HuH-7.5 (cell line): Measurements from ENCODE around the gene COL9A1.
"Not testable (repeated sequence)": the region's sequence is repeated elsewhere in the genome, so short reads cannot be mapped to it uniquely, and the experiment has no call there.

Experiments used
- DNase-seq: peaks from one replicate; pipeline ENCODE4 v3.0.0; 2011; ENCODE audit warnings: low spot score

Gene COL9A1

GRCh38 chr6:70303034-70303525 is at the start of gene COL9A1:
Gene COL9A1 (minus strand): TSS chr6:70303084. CDS start chr6:70302924, 160 bp downstream.
- no peak for DNase-seq

- DNase-seq: no peak
Measured at GRCh38 chr6:70351461-70351860, 48.6 kb upstream of the COL9A1 start.

- DNase-seq: no peak
Measured at GRCh38 chr6:70345619-70346018, 42.7 kb upstream of the COL9A1 start.

DNA sequence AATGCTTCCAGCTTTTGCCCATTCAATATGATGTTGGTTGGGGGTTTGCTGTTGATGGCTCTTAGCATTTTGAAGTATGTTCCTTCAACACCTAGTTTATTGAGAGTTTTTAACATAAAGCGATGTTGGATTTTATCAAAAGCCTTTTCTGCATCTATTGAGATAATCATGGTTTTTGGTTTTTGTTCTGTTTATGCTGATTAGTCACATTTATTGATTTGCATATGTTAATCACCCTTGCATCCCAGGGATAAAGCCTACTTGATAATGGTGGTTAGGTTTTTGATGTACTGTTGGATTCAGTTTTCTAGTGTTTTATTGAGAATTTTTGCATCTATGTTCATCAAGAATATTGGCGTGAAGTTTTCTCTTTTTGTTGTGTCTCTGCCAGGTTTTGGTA is 40.4 kb upstream of the COL9A1 start:
- no peak for DNase-seq

- not testable (repeated sequence) for DNase-seq
Measured at GRCh38 chr6:70339810-70340209, 36.9 kb upstream of the COL9A1 start.

DNA sequence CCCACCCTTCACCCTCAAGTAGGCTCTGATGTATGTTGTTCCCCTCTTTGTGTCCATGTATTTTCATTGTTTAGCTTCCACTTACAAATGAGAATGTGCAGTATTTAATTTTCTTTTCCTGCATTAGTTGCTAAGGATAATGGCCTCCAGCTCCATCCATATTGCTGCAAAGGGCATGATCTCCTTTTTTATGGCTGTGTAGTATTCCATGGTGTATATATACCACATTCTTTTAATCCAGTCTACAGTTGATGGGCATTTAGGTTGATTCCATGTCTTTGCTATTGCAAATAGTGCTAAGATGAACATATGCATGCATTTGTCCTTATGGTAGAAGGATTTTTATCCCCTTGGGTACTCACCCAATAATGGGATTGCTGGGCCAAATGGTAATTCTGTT is 35.9 kb upstream of the COL9A1 start:
- no peak for DNase-seq

GRCh38 chr6:70337743-70338105 is 34.8 kb upstream of the COL9A1 start:
- DNase-seq: no peak

DNA sequence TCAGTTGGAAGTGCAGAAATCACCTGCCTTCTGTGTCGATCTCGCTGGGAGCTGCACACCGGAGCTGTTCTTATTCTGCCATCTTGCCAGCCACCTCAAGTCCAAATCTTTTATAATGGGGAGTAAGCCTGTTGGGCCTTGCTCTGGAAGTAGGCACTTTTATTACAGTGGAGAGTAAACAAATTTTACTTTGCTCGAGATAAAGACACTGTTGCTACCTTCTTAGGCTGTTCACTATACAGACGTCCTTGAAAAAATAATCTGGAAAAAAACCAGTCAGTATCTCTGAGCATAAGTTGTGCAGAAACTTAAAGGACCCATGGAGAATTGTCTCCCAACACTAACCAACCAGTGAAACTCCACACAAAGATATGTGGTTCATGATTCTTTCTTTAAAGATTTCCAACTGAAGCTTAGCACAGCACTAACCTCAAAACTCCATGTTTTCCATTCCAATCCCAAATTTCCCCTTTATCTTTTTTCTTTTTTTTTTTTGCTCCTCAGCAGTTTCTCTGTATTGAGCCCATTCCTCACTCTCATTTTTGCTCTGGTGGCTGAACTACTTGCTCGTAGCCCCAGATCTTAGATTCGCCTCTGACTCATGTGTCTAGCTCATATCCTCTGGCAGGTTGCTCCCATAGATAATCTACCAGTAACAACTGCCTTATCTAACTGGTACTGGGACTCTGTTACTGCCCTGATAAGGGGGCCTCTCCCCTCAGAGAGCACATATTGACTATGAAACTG is 34.3 kb upstream of the COL9A1 start:
- DNase-seq: no peak

GRCh38 chr6:70327036-70327435 is 24.2 kb upstream of the COL9A1 start:
- no peak for DNase-seq

GRCh38 chr6:70325009-70325408 is 22.1 kb upstream of the COL9A1 start:
- no peak for DNase-seq

- not testable (repeated sequence) for DNase-seq
Measured at GRCh38 chr6:70317799-70318198, 14.9 kb upstream of the COL9A1 start.

DNA sequence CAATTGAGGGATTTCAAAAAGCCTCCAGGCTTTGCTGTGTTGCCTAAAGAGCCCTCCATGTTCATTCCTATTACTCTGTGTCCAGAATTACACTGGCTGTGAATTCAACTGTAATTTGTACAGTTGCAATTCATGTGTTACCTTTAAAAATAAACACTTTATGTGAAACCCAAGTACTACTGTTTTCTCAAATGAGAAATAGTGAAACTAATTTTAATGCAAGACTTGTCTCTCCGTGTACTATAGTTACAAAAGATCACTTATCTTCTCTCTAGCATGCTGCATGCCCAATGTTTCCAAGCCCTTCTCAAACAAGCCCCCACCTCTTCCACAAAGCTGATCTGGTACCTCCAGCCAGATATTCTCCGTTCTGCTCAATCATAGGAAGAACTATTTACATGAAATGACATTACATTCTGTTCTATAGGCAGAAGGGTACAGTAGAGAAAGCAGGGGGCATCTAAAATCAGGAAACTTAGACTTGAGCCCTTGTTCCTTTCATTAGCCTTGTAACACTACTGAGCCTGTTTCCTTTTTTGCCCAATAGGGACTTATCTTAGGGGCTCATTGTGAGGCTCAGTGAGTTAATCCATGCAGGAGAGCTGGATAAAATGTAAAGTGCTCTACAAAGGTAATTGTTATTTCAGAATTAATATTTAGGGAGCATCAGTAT is 12.3 kb upstream of the COL9A1 start:
- no peak for DNase-seq

DNA sequence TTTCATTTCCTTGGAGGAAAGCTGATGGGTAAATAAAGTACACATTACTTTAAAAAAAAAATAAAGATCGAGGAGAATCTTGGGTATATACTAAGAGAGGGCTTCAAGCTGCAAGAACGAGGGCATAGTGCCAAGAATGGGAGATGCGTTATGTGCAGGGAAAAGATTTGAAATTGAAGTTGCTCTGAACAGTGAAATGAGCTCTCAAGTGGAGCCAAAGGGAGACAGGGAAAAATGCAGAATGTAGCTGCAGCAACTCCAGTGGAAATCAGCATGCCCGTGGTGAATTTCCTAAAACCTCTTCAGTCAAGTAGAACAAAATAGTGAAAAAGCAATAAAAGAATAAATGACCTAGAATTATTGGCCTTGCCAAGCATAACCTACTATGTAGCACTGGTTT is 11.4 kb upstream of the COL9A1 start:
- no peak for DNase-seq

- no peak for DNase-seq
Measured at GRCh38 chr6:70312165-70312745, 9.4 kb upstream of the COL9A1 start.

GRCh38 chr6:70310063-70310694 is 7.3 kb upstream of the COL9A1 start:
- DNase-seq: no peak

DNA sequence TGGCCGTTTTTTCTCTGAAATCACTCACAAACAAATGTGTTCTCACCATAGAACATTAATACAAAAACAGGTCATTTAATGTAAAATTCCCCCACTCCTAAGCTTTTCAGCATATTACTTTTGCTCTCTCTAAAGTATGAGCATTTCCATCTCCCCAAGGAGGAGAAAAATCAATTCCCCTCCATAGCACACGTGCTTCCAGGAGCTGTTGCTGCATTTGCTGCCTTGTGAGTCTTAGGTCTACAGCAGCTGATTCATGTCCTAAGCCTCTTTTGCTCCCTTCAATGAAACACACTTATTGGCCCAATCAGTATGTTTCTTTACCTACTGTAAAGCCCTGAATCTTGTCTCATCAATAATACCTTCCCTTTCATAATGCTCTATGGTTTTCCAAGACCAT is 6.4 kb upstream of the COL9A1 start:
- DNase-seq: no peak

DNA sequence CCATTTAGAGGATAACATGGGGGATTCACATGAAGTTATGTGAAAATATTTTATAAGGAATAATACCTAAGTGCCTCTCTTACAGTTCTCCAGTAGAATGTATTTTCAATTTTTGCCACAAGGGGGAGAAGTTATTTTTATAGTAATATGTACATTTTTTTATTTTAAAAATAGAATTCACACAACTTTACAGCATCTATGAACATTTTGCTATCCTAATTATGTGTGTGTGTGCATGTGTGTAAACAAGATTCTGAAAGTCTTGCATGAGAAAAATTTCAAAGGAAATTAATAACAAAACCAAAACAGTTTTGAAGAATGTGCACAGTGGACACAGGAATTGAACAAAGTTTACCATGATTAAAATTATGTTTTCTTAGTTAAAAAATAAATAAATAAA is 5.3 kb upstream of the COL9A1 start:
- DNase-seq: not testable (repeated sequence)

DNA sequence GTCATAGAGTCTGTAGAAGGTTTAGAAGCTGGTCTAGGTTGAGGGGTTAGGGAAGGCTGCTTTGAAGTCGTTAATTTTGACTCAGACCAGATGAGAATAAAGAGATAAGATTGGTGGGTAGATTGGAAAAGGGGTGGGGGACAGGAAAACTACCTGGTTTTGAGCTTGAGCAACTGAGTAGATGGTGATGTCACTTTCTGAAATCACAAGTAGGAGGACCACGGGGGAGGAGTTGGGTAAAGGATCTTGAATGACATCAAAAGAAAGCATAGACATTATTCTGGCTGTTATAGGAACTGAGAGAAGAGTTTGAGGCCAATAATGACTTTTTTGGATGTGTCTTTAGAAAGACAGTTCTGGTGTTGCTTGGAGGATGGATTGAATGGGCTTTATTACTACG is 4.1 kb upstream of the COL9A1 start:
- no peak for DNase-seq

GRCh38 chr6:70304616-70305015 is 1.7 kb upstream of the COL9A1 start:
- DNase-seq: no peak

DNA sequence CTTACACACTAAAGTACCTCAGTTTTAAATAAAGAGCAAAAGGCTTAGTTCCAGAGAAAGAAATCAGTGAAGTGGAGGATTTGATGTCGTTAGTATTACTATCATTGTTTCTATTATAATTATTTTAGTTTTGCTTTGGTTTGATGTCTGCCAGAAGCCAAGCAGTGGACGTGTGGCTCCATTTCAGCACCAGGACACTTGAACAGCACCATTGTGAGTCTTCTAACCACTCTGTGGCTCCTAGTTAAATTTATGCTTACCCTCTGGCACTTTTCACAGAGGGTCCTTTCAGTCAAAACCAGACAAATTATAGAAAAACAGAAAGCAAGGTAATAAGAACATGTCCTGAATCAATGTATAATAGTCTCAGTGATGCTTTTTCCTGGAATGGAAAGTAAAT is 3.4 kb downstream of the COL9A1 start:
- no peak for DNase-seq

DNA sequence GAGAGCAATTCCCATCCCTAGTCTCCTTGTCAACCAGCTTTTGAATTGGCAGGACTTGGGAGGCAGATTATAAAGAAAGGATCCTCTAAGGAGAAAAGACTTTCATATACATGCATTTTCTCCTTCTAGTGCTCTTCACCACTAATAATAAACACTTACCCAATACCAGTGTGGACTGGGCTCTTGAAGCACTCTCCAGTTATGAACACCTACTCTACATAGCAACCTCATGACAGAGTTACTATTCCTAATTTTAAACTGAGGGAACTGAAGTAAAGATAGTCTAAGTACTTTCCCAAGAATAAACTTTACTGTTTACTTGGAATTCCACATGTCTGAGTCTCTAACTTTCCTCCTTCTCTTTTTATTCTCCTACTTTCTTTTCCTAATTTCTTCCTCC is 4.8 kb downstream of the COL9A1 start:
- no peak for DNase-seq

- DNase-seq: no peak
Measured at GRCh38 chr6:70292193-70292592, 10.7 kb downstream of the COL9A1 start.

DNA sequence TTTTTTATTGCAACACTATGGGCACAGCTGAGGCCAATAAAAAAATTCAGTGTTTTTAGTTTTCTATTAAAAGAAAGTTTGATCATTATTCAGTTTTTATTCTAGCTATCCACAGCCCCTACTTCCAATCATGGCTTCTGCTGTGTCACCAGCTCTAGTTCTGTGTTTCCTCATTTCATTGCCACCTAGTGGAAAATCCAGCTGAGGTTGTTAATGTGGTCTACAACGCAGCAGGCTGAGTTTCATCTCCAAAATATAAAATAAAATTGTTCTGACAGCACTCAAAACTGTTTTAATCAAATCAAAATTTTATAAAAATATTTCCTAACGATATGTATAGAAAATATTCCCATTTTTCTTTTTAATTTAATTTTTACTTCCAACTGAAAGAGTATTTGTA is 13.6 kb downstream of the COL9A1 start:
- DNase-seq: no peak
